Fibroblast of the aortic adventitia (primary cell): ENCODE data around the gene ADAMTS6. TPM values are rescaled to one million over a fixed set of nuclear protein-coding genes. Genes with fewer than 3 reads are reported as not detected.

Experiments
- DNase-seq: peaks from one replicate; pipeline ENCODE4 v3.0.0-alpha.2; 2010; ENCODE audit warnings: low read depth
- H3K4me3 ChIP-seq: 2 replicates; pipeline ENCODE4 v1.5.1; 2011; ENCODE audit warnings: low read depth, mild to moderate bottlenecking, control low read depth, low read length, moderate library complexity
- total RNA-seq: library from RNA; depleted of rRNA; stranded (reverse); fragments of >200 nt; gene quantifications from 2 replicates; pipeline ENCODE4 v1.2.3, GENCODE V29; 2012; ENCODE audit warnings: low replicate concordance
- TF ChIP-seq, protein P1 (sequence below): IDR thresholded peaks from 2 replicates; pipeline ENCODE4 v1.5.1; 2011; ENCODE audit warnings: mild to moderate bottlenecking, low read length, control low read depth, inconsistent platforms; ENCODE audit not compliant: insufficient read depth

Gene ADAMTS6
- total RNA-seq, 1 donor, result 40.8 TPM

DNA sequence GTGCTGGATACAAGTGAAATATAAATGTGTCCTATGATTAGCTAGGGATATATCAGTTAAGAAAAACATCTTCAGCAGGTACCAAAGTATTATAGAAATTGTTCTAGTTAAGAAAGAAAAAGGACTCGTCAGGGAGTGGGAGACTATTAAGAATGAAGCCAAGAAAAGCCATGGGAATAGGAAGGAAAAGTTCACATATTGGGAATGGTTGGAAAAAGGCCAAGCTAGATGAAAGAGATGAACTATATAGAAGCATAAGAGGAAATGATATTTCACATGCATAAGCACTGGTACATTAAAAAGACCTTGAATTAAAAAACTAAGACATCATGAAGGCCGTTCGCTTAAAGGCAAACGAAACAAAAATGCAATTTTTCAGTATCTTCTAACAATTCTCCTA is 237.7 kb downstream of the ADAMTS6 start:
- no peak overlapping the region for H3K4me3 ChIP-seq
- no peak for DNase-seq
- TF ChIP-seq, protein P1, sequence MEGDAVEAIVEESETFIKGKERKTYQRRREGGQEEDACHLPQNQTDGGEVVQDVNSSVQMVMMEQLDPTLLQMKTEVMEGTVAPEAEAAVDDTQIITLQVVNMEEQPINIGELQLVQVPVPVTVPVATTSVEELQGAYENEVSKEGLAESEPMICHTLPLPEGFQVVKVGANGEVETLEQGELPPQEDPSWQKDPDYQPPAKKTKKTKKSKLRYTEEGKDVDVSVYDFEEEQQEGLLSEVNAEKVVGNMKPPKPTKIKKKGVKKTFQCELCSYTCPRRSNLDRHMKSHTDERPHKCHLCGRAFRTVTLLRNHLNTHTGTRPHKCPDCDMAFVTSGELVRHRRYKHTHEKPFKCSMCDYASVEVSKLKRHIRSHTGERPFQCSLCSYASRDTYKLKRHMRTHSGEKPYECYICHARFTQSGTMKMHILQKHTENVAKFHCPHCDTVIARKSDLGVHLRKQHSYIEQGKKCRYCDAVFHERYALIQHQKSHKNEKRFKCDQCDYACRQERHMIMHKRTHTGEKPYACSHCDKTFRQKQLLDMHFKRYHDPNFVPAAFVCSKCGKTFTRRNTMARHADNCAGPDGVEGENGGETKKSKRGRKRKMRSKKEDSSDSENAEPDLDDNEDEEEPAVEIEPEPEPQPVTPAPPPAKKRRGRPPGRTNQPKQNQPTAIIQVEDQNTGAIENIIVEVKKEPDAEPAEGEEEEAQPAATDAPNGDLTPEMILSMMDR, result no peak

DNA sequence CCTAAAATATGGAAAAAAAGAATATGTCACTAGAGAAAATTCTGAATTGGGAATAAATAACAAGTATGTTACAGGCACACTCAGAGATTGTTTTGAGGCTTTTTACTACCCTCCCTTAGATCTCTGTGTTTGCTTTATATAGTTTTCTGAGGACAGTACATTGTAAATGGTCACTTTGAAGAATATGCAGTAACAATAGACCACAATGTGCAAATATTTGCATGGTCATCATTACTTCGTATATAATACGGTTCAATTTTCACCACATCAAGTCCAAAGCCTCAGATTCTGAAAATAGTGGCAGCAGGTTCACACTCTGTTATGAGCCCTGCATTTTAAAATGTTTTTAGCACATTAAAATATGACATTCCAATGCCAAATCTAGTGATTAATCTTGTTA is 238.6 kb downstream of the ADAMTS6 start:
- TF ChIP-seq, protein P1, result no peak
- no peak overlapping the region for H3K4me3 ChIP-seq
- DNase-seq, result no peak

DNA sequence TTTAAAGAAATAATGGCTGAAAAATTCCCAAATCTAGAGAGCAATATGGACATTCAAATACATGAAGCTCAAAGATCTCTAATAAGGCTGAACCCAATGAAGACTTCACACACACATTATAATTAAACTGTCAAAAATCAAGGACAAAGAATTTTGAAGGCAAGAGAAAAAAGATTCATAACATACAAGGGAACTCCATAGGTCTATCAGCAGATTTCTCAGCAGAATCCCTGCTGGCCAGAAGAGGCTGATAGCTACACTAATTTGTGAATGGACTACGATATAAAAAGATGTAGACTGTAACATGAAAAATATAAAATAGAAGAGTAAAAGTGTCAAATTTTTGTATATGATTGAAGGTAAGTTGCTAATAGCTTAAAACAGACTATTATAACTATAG is 251.9 kb downstream of the ADAMTS6 start:
- TF ChIP-seq, protein P1, result no peak

DNA sequence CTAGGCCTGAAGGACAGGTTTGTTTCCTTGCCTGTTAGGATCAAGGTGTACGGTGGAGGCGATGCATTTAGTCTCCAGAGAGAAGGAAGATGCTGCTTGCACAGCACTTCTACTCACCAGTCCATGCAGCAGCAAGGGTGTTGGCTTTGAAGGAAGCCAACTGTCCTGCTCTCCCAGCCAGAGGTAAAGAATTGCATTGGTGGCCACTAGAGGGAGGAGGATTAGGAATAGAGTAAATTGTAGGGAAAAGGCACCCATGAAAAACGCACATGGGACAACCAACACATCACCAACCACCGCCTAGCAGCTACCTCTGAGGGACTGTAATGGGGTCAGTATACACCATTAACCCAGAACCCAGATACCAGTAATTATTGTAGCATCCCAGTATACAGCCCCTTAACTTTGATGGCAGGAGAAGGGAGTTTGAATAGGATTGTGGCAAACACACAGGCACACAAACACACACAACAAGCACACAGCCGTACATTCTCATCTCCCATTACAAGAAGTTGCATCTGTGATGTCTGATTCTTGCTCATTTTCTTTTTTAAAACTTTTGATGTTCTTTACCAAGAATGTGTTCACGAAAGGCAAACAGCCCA is 267.7 kb downstream of the ADAMTS6 start:
- DNase-seq, result peak; percentile 48
- TF ChIP-seq, protein P1, result peak; percentile 47
- no peak overlapping the region for H3K4me3 ChIP-seq

More for the DNA sequence above, 251.9 kb downstream of the ADAMTS6 start:
- DNase-seq, result no peak
- H3K4me3 ChIP-seq, result no peak overlapping the region

DNA sequence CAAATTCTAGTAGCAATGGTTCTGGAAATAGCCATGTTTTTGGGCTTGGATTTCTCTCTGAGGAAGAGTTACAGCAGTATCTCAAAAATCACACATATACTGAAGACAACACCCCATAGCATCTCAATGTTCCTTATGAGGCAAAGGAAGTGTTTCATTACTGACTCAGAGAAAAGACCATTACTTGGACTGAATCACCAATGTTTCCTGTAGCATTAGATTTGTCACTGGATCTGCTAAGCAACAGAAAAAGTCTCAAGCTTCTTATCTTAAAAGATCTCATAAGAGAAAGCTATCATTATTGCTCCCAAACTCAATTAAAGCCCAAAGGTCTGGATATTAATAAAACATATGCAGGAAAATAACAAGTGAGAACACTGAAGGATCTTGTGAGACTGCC is 272.4 kb downstream of the ADAMTS6 start:
- TF ChIP-seq, protein P1, result no peak
- peak; percentile 86 for DNase-seq
- no peak overlapping the region for H3K4me3 ChIP-seq

DNA sequence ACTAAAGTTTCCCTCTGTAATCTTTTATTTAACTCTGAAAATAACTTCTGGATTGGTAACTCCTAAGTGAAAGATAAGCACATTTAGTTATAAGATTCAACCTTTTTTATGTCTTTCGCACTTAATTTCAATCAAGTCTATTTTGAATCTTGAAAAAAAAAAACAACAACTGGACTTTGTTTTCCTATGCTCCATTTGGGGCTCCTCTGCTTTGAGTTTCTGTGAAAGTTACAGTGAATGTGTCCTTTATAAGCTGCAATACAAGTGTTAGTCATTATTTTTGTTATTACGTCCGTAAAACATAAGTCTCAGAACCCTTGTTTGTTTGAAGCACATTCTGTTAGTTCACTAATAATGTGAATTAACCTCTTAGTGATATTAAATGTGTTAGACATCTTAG is 276.8 kb downstream of the ADAMTS6 start:
- TF ChIP-seq, protein P1, result no peak
- no peak overlapping the region for H3K4me3 ChIP-seq
- DNase-seq, result peak; percentile 31

DNA sequence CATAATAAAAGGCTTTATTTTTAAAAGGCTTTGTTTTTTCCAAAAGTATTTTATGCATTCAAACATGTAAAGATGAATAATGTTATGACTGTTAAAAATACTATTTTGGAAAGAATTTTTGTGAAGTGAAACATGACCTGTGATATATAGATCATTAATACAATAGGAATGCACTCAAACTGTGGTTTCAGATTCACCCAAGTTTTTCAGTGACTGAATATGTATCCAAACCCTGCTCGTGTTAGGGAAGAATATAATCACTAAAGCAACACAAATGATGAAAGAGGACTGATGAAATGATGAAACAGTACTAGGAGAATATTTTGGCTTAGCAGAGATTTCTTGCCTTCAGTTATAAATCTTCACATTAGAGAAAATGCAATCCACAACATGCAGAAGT is 278.0 kb downstream of the ADAMTS6 start:
- TF ChIP-seq, protein P1, result no peak
- H3K4me3 ChIP-seq, result no peak overlapping the region
- peak; percentile 96 for DNase-seq
